ENCODE data around the gene SCN2B.

SCN2B gene

GRCh38 chr11:118170231-118170630 is 6.2 kb downstream of the SCN2B start:
- H3K27me3 ChIP-seq (replicated peaks; ENCODE audit: control insufficient read depth, insufficient read depth, low read length) = peaks cover 4% of the 10 kb centered on the region
- H3K36me3 ChIP-seq (ENCODE audit: control insufficient read depth, insufficient read depth, low read length) = no peaks in the 10 kb centered on the region
- DNase-seq (ENCODE audit: extremely low read depth, insufficient read length) = no peak
- TF ChIP-seq, protein P1, sequence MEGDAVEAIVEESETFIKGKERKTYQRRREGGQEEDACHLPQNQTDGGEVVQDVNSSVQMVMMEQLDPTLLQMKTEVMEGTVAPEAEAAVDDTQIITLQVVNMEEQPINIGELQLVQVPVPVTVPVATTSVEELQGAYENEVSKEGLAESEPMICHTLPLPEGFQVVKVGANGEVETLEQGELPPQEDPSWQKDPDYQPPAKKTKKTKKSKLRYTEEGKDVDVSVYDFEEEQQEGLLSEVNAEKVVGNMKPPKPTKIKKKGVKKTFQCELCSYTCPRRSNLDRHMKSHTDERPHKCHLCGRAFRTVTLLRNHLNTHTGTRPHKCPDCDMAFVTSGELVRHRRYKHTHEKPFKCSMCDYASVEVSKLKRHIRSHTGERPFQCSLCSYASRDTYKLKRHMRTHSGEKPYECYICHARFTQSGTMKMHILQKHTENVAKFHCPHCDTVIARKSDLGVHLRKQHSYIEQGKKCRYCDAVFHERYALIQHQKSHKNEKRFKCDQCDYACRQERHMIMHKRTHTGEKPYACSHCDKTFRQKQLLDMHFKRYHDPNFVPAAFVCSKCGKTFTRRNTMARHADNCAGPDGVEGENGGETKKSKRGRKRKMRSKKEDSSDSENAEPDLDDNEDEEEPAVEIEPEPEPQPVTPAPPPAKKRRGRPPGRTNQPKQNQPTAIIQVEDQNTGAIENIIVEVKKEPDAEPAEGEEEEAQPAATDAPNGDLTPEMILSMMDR (IDR thresholded peaks at IDR 0.05; ENCODE audit: insufficient read depth, low read length, poor library complexity, severe bottlenecking) = no peak
- no peak overlapping the region for H3K4me3 ChIP-seq (replicated peaks; ENCODE audit: low read depth, low read length)

- no peak overlapping the region for H3K4me3 ChIP-seq (replicated peaks; ENCODE audit: low read depth, low read length)
- peaks cover 4% of the 10 kb centered on the region for H3K27me3 ChIP-seq (replicated peaks; ENCODE audit: control insufficient read depth, insufficient read depth, low read length)
- DNase-seq (ENCODE audit: extremely low read depth, insufficient read length) = no peak
- TF ChIP-seq, protein P1 (IDR thresholded peaks at IDR 0.05; ENCODE audit: insufficient read depth, low read length, poor library complexity, severe bottlenecking) = no peak
- no peaks in the 10 kb centered on the region for H3K36me3 ChIP-seq (ENCODE audit: control insufficient read depth, insufficient read depth, low read length)
Measured at GRCh38 chr11:118169300-118170140, 6.9 kb downstream of the SCN2B start.

GRCh38 chr11:118168751-118169150 is 7.7 kb downstream of the SCN2B start:
- H3K36me3 ChIP-seq (ENCODE audit: control insufficient read depth, insufficient read depth, low read length) = no peaks in the 10 kb centered on the region
- H3K27me3 ChIP-seq (replicated peaks; ENCODE audit: control insufficient read depth, insufficient read depth, low read length) = peaks cover 4% of the 10 kb centered on the region
- no peak overlapping the region for H3K4me3 ChIP-seq (replicated peaks; ENCODE audit: low read depth, low read length)
- TF ChIP-seq, protein P1 (IDR thresholded peaks at IDR 0.05; ENCODE audit: insufficient read depth, low read length, poor library complexity, severe bottlenecking) = no peak
- no peak for DNase-seq (ENCODE audit: extremely low read depth, insufficient read length)

- no peaks in the 10 kb centered on the region for H3K36me3 ChIP-seq (ENCODE audit: control insufficient read depth, insufficient read depth, low read length)
- TF ChIP-seq, protein P1 (IDR thresholded peaks at IDR 0.05; ENCODE audit: insufficient read depth, low read length, poor library complexity, severe bottlenecking) = no peak
- DNase-seq (ENCODE audit: extremely low read depth, insufficient read length) = no peak
- H3K4me3 ChIP-seq (replicated peaks; ENCODE audit: low read depth, low read length) = no peak overlapping the region
- peaks cover 4% of the 10 kb centered on the region for H3K27me3 ChIP-seq (replicated peaks; ENCODE audit: control insufficient read depth, insufficient read depth, low read length)
Measured at GRCh38 chr11:118168316-118168715, 8.1 kb downstream of the SCN2B start.

DNA sequence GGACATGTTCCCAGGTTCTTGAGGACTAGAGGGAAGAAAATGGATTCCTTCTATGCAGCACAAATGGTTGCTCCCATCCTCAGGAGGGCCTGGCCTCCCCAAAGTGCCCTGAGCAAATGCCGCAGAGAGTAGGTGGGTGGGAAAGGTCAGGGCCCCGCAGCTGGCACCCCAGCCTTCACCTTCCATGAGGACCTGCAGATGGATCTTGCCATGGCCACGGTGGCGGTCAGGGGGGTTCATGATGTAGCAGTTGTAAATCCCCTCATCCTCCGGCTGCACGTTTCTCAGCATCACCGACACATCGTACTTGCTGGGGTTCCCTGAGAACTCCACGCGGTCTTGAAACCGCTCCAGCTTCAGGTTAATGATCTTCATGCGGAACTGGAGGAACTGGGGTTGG is 8.5 kb downstream of the SCN2B start:
- no peak for DNase-seq (ENCODE audit: extremely low read depth, insufficient read length)
- TF ChIP-seq, protein P1 (IDR thresholded peaks at IDR 0.05; ENCODE audit: insufficient read depth, low read length, poor library complexity, severe bottlenecking) = no peak
- peaks cover 4% of the 10 kb centered on the region for H3K27me3 ChIP-seq (replicated peaks; ENCODE audit: control insufficient read depth, insufficient read depth, low read length)
- no peak overlapping the region for H3K4me3 ChIP-seq (replicated peaks; ENCODE audit: low read depth, low read length)
- H3K36me3 ChIP-seq (ENCODE audit: control insufficient read depth, insufficient read depth, low read length) = no peaks in the 10 kb centered on the region

Measured in GM06990 (cell line).